OCI-LY7 (cell line): Measurements from ENCODE around the gene STYXL1. TPM values are rescaled to one million over a fixed set of nuclear protein-coding genes. Genes with fewer than 3 reads are reported as not detected.

Experiments
- BruUV-seq: library from RNA; stranded (reverse); fragments of 400-500 nt; replicated peaks from 2 replicates; lab custom pipeline; 2021; lab: Mats Ljungman, UMichigan
- CTCF ChIA-PET: fragments of 300-600 bp; sonication (Branson Sonifier 250); formaldehyde crosslinking; loops from one replicate; lab custom pipeline; 2022; ENCODE audit warnings: antibody characterized with exemption; ENCODE audit not compliant: unreplicated experiment; lab: Charles Lee
- POLR2A ChIA-PET: fragments of 300-600 bp; sonication (Branson Sonifier 250); formaldehyde crosslinking; loops from one replicate; lab custom pipeline; 2022; ENCODE audit warnings: antibody characterized with exemption; lab: Charles Lee
- DNase-seq: peaks from one replicate; pipeline ENCODE4 v3.0.0-alpha.2; 2015; ENCODE audit warnings: low spot score
- H2AFZ ChIP-seq: fragments of 200-600 bp; sonication (generic), shearing (Covaris generic); 2 replicates; pipeline ENCODE4 v1.6.1; 2014; ENCODE audit warnings: mild to moderate bottlenecking, antibody characterized with exemption, low read length, moderate library complexity
- H3K27ac ChIP-seq: fragments of 200-600 bp; sonication (generic); 2 replicates; pipeline ENCODE4 v1.5.1; 2014; ENCODE audit warnings: mixed run types, low read depth, mild to moderate bottlenecking, moderate library complexity, low read length, inconsistent platforms; ENCODE audit not compliant: poor library complexity, severe bottlenecking
- H3K36me3 ChIP-seq: fragments of 200-600 bp; sonication (generic); 2 replicates; pipeline ENCODE4 v1.6.1; 2014; ENCODE audit warnings: mild to moderate bottlenecking, antibody characterized with exemption, low read length, moderate library complexity, mixed read lengths; ENCODE audit not compliant: insufficient read depth
- H3K4me1 ChIP-seq: fragments of 200-600 bp; sonication (generic); 2 replicates; pipeline ENCODE4 v1.5.1; 2014; ENCODE audit warnings: mild to moderate bottlenecking, low read length; ENCODE audit not compliant: insufficient read depth, poor library complexity, severe bottlenecking
- H3K4me2 ChIP-seq: fragments of 200-600 bp; sonication (generic); 2 replicates; pipeline ENCODE4 v1.6.1; 2014; ENCODE audit warnings: mild to moderate bottlenecking, low read length
- H3K4me3 ChIP-seq: fragments of 200-600 bp; sonication (generic); 2 replicates; pipeline ENCODE4 v1.5.1; 2014; ENCODE audit warnings: mild to moderate bottlenecking, low read depth, low read length; ENCODE audit not compliant: poor library complexity, severe bottlenecking
- H3K79me2 ChIP-seq: fragments of 200-600 bp; sonication (generic); 2 replicates; pipeline ENCODE4 v1.6.1; 2016; ENCODE audit warnings: low read depth, mild to moderate bottlenecking, low read length, moderate library complexity, mixed read lengths; ENCODE audit not compliant: insufficient read depth
- H3K9me2 ChIP-seq: fragments of 200-600 bp; sonication (generic); 2 replicates; pipeline ENCODE4 v1.6.1; 2016; ENCODE audit warnings: mild to moderate bottlenecking, low read length, mixed read lengths; ENCODE audit not compliant: insufficient read depth
- H3K9me3 ChIP-seq: fragments of 200-600 bp; sonication (generic); 2 replicates; pipeline ENCODE4 v1.6.1; 2014; ENCODE audit warnings: mild to moderate bottlenecking, mixed run types, low read length, mixed read lengths
- H4K20me1 ChIP-seq: fragments of 200-600 bp; sonication (generic); 2 replicates; pipeline ENCODE4 v1.6.1; 2014; ENCODE audit warnings: mild to moderate bottlenecking, antibody characterized with exemption, low read length, moderate library complexity, mixed read lengths; ENCODE audit not compliant: insufficient read depth
- CTCF ChIP-seq: fragments of 200-600 bp; sonication (generic); conservative IDR thresholded peaks from 2 replicates; pipeline ENCODE4 v1.5.1; 2014; ENCODE audit warnings: mild to moderate bottlenecking, antibody characterized with exemption, low read length, moderate library complexity, mixed read lengths
- EZH2phosphoT487 ChIP-seq: fragments of 200-600 bp; sonication (generic); IDR thresholded peaks from 2 replicates; pipeline ENCODE4 v1.6.1; 2018; ENCODE audit warnings: low read depth, borderline replicate concordance, mild to moderate bottlenecking, mixed run types, antibody characterized with exemption, low read length, moderate library complexity, mixed read lengths
- intact Hi-C: fragments of 100-400 bp; cut with micrococcal nuclease; formaldehyde crosslinking; loops from one replicate; pipeline ENCODE4 v1.10.0; 2022; ENCODE audit not compliant: unreplicated experiment
- total RNA-seq, 2 experiments: library from RNA; depleted of rRNA in 1 of 2; stranded (reverse); fragments of >200 nt in 1 of 2; shearing (Covaris generic) in 1 of 2; gene quantifications; 2 replicates each; pipeline ENCODE4 v1.2.3, GENCODE V29; 2014 to 2022

Gene STYXL1
- total RNA-seq, 2 experiments from 2014 or later, result 27.6 to 37.4 TPM

DNA sequence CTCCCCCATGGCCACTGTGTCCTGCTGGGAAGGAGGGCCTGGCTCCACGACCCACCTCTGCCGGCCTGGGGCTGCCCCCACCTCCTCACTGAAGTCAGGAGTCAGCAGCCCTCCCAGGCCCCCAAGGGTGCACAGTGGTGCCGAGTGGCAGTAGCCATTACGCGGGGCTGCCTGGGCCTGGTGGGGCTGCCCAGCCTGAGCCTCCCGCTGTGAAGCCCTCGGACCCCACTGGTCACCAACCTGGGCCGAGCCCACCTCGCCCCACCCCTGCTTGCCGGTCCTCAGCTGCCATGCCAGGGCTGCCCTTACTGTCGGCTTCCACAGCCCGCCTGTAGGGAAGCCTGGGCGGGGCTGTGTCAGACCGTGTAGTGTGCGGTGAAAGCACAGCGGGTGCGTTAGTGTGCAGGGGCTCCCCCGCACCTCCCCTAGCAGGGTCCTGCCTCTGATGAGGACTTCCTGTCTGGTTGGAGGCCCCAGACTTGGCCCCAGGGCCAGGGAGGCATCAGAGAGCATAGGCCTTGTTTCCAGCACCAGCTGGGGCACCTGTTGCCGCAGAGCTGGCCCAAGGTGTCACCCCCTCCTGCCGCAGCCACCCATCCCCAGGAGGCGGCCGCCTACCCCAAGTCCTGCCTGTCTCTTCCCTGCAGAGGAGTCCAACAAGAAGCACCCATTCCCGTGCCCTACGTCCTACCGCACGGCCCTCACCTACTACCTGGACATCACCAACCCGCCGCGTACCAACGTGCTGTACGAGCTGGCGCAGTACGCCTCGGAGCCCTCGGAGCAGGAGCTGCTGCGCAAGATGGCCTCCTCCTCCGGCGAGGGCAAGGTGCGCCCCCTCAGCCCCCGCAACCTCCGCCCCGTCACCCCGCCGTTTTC is 63.4 kb downstream of the STYXL1 start:
- no peaks in the 10 kb centered on the region for H3K9me3 ChIP-seq
- CTCF ChIA-PET, result no interaction called here
- H3K36me3 ChIP-seq, result peaks cover 16% of the 10 kb centered on the region; the same call in 1 of the 2 replicates
- no peaks in the 10 kb centered on the region for H3K9me2 ChIP-seq
- no peak overlapping the region for H3K27ac ChIP-seq
- DNase-seq, result no peak
- no peak overlapping the region for H2AFZ ChIP-seq
- no peaks in the 10 kb centered on the region for H3K4me1 ChIP-seq
- POLR2A ChIA-PET, result no interaction called here
- no peak for TF ChIP-seq EZH2phosphoT487
- no peak for TF ChIP-seq CTCF
- no peak overlapping the region for H3K4me2 ChIP-seq
- BruUV-seq, result no TSS peak
- no peaks in the 10 kb centered on the region for H3K79me2 ChIP-seq
- H3K4me3 ChIP-seq, result no peak overlapping the region
- intact Hi-C loops, result no loop called here
- H4K20me1 ChIP-seq, result no peaks in the 10 kb centered on the region

GRCh38 chr7:75983471-75984129 is 64.2 kb downstream of the STYXL1 start:
- Histone ChIP-seq H3K4me2 (no peak overlapping the region), H3K9me3 (no peaks in the 10 kb centered on the region), H2AFZ (no peak overlapping the region), H4K20me1 (no peaks in the 10 kb centered on the region), H3K4me3 (no peak overlapping the region), H3K36me3 (peaks cover 16% of the 10 kb centered on the region; the same call in 1 of the 2 replicates), H3K9me2 (no peaks in the 10 kb centered on the region), H3K27ac (no peak overlapping the region), H3K4me1 (no peaks in the 10 kb centered on the region), H3K79me2 (no peaks in the 10 kb centered on the region)
- POLR2A ChIA-PET, result no interaction called here
- intact Hi-C loops, result no loop called here
- TF ChIP-seq CTCF (no peak), EZH2phosphoT487 (no peak)
- no peak for DNase-seq
- BruUV-seq, result no TSS peak
- CTCF ChIA-PET, result no interaction called here
